Glomerular visceral epithelial cell (primary cell): Measurements from ENCODE around the gene ZIM2.

Source experiments
- DNase-seq: peaks from one replicate; pipeline ENCODE4 v3.0.0-alpha.2; 2016; ENCODE audit errors: extremely low spot score

Gene ZIM2

DNA sequence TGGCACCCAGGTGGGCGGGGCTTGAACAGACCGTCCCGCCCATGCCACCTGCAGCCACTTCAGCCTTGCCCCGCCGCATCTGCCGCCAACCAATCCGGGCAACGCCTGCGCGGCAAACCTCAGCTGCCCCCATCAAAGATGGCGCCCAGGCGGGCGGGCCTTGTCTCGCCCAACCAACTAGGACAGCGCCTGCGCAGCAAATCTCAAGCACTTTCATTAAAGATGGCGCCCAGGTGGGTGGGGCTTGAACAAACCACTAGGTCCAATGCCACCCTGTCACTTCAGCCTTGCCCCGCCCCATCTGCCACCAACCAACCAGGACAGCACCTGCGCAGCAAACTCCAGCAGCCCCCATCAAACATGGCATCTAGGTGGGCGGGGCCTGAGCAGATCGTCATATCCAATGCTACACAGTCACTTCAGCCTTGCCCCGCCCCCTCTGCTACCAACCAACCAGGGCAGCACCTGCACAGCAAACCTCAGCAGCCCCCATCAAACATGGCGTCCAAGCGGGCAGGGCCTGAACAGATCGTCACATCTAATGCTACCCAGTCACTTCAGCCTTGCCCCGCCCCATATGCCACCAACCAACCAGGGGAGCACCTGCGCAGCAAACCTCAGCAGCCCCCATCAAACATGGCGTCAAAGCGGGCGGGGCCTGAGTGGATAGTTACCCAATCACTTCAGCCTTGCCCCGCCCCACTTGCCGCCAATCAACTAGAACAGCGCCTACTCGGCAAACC, 1.4 kb downstream of the ZIM2 start:
- no peak for DNase-seq

DNA sequence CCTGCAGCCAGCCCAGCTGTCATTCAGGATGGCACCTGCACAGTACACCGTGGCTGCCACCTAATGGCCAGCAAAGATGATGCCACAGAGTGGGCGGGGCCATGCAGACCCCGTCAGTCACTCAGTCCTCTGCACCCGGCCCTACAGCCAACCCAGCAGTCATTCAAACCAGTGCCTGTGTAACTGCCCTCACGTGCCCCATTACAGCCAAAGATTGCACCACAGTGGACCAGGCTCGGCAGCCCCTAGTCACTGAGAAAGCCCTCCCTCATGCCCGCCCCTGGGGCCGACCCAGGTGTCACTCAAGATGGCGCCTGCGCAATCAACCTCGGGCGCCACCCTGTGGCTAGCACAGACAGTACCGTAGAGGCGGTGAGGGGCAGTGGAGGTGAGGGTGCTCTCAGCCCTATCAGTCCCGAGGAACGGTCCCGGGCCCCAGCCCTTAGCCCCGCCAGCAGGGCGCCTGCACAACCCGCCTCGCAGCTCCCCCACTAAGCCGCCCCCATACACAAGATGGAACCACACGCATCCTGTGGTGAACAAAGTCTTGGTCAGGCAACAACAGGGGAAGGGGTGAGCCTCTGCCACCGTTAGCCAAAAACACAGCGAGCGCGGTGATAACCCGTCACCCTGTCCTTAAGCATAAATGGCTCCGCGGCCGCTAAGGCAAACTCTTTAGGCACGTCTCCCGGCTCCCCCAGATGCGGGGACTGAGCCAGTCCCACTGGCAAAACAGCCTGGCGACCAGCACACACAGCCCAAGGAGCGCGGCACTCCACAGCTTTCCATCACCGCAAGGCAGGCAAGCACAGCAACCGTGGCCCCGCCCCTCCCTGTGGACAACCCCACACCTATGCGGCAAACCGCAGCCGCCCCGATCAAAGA, 2.3 kb downstream of the ZIM2 start:
- DNase-seq = no peak

DNA sequence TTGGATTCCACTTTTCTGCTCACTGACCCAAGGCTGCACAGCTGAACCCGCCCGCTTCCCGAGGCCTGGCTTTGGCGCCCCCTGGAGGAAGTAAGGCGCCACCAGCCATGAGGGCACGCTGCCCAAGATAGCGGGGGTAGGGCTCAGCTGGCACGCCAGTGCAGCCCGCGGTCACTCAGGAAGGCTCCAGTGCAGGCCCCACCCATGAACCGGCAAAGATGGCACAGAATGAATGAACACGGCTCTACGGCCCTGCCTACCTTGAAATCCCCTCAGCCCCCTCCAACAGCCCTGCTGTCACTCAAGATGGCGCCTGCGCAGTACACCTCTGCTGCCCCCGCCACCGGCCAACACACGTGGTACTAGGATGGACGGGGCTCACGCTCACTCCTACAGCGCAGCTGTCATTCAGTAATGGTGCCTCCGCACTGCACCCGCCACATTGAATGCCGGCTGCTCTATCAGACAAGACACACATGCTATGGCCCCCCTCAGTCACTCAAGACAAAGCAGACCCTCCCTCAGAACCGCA, 3.0 kb downstream of the ZIM2 start:
- DNase-seq = no peak

DNA sequence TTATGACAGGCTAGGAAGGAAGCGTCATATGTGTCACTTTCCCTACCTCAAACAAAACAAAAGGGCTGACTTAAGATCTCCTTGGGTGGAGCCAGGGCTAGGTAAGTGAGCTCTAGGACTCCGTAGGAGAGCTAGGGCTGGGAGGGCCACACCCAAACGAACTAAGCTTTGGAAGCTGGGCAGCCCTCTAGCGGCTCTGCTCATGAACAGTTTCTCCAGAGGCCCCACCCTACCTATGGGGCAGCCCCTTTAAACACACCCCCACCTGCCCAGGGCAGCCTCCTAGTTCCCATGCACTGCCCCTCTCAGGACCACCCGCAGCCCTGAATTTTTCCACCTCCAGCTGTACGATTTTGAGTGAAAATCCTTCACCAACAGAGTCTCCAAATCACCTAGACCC, 3.5 kb downstream of the ZIM2 start:
- DNase-seq = no peak

DNA sequence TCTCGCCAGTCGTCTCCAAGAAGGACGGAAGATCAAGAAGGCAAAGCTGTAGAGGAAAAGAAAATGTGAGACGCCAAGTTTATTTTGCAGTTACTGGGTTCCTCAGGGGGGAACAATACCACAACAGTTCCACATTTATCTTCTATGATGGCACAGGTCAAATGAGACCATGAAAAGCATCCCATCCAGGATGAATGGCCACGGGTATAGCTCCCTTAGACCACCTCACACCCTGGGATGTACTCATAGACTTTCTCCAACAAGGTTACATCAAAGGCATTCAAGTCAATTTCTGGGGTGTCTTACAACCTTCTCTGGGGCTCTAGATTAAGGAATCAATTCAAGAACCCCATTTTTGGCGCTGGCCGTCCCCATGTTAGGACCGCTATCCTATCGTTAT, 4.5 kb downstream of the ZIM2 start:
- no peak for DNase-seq

DNA sequence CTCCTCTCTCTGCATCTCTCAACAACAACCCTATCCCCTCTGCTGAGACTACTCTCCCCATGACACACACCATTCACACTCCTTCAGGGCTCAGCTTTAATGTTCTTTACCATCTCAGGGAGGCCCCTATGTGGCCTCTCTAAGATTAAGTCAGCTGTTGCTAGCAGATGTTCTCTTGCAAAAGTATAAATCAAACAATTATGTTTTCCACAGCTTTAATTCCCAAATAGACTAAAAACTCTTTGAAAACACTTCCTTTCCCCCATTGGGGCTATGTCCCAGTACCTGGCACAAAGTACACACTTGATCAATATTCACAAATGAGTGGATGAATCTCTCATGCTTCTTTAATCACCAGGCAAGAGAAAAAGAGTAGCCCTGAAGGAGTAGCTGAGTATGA, 5.1 kb downstream of the ZIM2 start:
- DNase-seq = no peak

DNA sequence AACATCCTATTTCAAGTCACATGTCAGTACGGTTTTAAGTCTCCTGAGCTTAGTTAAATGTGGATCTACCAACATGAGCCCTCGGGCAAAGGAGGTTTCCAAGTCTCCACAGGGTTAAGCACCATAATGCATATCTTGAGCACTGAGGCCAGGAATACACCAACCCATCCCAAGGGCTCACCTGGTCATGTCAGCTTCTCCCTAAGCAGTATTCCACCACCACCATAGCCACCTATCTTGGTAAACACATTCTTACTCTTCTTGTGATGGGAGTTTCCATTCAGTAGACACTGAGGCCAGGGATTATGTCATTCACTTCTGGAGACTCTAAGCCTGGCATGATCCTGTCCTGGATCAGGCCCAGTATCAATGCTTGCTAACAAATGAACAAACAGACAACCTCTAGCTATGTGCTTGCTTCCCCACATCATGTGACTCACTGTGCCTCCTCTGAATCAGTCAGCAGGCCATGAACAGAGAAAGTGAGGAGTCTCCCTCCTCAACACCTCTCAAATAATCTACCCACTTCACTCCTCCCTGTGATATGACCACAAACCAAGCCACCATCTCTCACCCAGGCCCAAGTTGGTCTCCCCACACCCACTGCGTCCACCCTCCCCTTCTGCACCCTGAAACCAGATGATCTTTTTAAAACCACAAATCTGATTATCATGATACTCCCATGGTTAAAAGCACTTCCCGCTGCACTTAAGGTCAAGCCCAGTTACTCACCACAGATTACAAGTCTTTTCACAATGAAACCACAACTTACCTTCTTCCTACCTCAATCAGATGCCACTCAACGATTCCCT, 5.8 kb downstream of the ZIM2 start:
- DNase-seq = no peak

DNA sequence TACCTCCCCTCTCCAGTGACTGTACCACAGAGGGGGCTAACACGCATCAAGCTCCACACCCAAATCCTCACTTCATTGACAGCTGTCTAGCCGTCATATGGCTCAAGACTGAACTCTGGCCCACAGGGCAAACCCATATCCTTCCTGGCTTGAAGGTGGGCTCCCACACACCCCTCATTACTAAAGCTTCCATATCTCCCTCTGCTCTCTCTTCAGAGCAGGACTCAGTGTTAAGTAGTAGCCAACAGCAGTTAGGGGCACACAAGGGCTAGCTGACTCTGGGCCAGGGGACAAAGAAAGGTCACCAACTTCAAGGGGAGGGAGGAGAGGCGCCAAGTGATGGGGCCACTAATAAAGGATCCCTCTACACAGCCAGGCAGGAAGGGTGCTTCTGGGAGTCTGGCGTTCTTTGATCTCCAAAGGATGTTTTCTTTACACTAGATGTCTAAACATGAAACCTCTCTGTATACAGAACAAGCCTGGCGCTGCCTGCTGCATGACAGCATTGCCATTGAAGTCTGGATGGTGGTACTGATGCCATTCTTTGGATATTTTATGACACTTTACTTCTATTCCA, 8.1 kb downstream of the ZIM2 start:
- no peak for DNase-seq

DNA sequence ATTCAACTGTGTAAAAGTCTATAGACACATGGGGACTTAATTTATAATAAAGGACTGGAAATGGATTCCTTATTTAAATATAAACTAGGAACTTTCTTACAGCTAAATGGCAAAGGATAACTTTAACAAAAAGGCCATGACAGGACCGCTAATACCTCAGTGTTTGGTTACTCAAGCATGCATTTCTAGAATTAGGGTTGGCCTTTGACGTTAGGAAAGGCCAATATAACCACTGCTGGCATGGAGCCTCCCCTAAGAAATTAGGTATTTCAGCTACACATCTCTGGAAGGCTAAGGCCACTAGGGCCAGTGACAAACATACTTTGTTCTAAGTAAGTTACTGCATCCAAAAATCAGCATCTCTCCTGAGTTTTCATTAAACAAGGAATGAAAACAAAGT, 9.3 kb downstream of the ZIM2 start:
- DNase-seq = no peak

DNA sequence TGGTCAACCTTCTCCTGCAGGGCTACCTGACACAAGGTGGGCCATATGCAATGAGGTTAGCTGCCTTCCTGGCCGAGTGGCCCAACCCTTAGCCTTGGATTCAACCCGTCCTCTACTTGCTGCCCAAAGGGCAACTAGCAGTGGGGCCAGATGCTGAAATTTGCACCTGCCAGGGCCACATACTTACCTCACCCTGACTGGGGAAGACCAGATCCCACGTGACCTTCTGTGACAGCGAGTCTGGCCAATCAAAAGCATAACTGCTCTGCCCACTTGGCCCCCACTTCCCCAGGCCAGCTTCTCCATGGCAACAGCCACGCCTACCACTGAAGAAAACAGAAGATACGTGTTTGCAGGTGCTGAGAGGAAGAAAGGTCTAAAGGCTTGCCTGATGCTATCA, 10.9 kb downstream of the ZIM2 start:
- no peak for DNase-seq

GRCh38 chr19:56827708-56828107, 12.8 kb downstream of the ZIM2 start:
- no peak for DNase-seq

DNA sequence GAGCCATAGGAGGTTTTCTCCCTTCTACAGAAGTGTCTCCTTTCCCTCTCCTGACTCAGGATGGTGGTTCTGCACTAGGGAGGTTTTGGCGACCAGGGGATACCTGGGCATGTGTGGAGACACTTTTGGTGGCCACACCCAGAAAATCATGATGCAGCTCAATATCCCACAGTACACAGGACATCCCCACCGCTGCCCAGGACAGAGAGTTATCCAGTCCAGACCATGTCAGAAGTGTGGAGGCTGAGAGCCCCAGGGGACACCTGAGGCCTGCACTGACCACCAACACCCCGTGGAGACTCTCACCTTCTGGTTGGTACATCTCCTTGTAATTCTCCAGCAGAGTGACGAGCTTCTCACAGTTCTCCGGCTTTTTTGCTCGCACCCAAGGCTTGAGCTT, 16.6 kb downstream of the ZIM2 start:
- no peak for DNase-seq

DNA sequence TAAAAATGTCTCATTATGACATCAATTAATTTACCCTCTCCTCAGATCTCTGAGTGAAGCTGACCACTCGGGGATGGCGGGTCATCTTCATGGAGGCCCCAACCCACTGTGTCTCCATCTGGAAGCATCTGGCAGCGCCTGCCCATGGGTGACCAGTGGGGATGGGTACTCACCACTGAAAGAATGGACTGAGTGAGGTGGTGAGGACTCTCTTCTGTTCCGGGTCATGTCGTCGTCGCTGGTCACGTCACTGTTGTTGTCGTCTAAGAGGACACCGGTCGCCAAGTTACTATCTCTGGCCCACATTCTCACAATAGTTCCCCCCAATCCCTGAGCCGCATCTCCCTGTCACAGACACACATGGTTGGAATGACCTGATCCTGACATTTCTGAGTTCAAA, 17.1 kb downstream of the ZIM2 start:
- DNase-seq = no peak

DNA sequence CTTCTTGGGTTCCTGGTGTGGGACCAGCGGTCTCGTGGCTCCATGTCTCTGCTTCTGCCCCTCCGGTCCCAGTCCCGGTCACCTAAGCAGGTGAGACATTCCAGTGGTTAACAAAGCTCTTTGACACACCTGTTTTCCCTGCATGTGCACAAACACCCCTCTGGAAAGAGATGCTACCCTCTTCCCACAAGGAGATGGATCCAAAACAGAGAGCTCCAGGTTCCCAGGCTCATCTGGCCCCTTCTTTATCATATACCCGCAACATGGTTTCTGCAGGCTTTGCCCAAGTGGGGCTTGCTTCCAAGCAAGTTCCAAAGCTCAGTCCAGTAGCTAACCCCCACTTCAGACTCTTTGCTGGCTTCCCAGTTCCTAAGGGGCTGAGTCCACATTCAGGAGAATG, 17.8 kb downstream of the ZIM2 start:
- DNase-seq = no peak

DNA sequence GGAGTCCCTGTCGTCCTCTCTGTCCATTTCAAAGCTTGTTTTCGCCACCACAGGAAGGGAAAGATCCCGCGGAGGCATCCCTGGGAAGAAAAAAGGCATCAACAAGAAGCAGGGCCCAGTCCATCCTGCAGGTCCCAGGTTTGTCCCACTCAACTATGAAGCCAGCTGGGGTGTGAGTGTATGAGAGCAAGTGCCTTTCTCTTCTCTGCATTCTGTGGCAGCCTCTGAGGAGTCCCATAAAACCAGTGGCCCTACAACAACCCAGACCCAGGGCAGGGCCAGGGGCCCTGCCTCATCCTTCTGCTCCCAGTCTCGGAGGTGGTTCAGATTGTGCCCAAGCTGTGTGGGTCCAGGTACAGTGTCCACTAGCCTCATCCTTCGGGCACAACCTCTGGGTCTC, 18.9 kb downstream of the ZIM2 start:
- no peak for DNase-seq

GRCh38 chr19:56821209-56821608, 19.3 kb downstream of the ZIM2 start:
- no peak for DNase-seq

DNA sequence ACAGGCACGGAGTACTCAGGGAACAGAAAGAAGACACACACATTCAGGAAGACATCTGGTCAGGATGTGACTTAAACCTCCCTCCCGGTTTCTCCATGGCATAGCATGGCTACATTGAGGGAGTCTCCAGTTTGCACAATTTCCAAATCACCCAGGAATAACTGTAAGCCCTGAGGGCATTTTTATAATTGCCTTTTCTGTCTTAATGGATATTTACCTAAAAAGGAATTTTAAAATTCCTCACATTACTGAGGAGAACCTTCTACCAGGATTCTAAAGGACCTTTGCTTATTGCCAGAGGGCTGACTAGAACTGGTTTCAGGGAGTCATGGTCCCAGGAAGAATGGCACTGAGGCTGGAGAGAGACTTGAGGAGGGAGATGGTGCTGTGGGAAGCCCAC, 21.4 kb downstream of the ZIM2 start:
- no peak for DNase-seq

- no peak for DNase-seq
Measured at GRCh38 chr19:56814656-56815055, 25.9 kb downstream of the ZIM2 start.

GRCh38 chr19:56813531-56813930, 27.0 kb downstream of the ZIM2 start:
- no peak for DNase-seq

GRCh38 chr19:56811480-56811879, 29.0 kb downstream of the ZIM2 start:
- DNase-seq = no peak

DNA sequence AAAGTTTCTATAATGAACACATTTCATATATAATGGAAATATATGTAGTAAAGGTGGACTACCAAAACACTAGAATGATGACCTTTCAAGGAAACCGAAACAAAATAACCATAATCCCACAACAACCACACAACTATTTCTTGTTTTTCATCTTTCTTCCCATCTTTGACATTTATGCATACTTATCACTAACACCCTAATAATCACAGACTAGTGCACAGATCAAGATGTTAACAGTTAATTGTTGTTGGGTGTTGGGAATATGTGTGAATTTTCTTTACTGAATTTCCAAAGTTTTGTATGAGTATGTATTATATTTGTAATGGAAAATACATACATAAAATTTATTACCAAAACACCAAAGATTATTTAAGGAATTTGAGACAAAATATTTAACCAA, 30.3 kb downstream of the ZIM2 start:
- DNase-seq = no peak
